ENCODE data around the gene BCOR. TPM values are rescaled to one million over a fixed set of nuclear protein-coding genes. Genes with fewer than 3 reads are reported as not detected.

Gene BCOR
- total RNA-seq, 6 experiments from 2014 or later = 15.0 to 20.3 (median 18.3) TPM

DNA sequence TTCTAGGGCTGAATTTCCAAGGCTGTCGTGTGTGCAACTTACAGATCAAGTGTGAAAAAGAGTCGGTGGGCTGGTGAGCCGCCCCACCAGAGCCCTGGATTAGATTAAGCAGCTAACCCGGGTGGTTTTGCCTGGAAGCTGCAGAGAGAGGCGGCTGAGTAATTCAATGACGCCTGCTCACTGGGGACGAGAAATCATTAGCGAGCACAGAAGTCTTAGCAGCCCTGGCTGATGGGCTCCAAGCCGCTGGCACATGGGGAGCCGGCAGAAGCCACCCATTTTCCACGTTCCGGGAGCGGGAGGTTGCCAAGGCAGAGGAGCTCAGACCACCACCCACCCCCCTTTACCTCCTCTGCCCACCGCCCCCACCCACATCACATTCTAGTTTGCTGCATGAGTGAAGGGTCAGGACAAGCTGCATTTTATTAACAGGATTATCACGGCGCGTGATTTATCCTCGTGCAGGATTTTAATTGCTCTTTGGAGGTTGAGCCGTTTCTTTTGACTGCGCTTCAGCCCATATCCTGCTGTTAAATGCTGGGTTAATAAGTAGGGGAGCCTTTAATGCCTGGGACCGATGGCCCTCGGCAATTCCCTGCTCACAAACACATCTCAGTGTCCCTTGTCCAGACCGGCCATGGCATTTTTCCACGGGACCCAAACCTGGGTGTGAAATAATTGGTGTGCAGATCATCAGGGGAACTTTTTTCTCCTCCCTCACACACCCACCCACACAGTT lies 19.1 kb downstream of the BCOR start:
- no peaks in the 10 kb centered on the region for H3K36me3 Mint-ChIP-seq (ENCODE audit: low read depth)
- TF ChIP-seq, protein P1, sequence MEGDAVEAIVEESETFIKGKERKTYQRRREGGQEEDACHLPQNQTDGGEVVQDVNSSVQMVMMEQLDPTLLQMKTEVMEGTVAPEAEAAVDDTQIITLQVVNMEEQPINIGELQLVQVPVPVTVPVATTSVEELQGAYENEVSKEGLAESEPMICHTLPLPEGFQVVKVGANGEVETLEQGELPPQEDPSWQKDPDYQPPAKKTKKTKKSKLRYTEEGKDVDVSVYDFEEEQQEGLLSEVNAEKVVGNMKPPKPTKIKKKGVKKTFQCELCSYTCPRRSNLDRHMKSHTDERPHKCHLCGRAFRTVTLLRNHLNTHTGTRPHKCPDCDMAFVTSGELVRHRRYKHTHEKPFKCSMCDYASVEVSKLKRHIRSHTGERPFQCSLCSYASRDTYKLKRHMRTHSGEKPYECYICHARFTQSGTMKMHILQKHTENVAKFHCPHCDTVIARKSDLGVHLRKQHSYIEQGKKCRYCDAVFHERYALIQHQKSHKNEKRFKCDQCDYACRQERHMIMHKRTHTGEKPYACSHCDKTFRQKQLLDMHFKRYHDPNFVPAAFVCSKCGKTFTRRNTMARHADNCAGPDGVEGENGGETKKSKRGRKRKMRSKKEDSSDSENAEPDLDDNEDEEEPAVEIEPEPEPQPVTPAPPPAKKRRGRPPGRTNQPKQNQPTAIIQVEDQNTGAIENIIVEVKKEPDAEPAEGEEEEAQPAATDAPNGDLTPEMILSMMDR (IDR thresholded peaks at IDR 0.05) = no peak
- DNase-seq = no peak
- H3K4me3 Mint-ChIP-seq = no peak overlapping the region
- H3K27me3 Mint-ChIP-seq (ENCODE audit: insufficient read depth) = no peaks in the 10 kb centered on the region; the same call in 1 of the 2 replicates
- no peaks in the 10 kb centered on the region for H3K9me3 Mint-ChIP-seq
- no peak overlapping the region for H3K27ac Mint-ChIP-seq
- no peaks in the 10 kb centered on the region for H3K4me1 Mint-ChIP-seq (ENCODE audit: low read depth)

DNA sequence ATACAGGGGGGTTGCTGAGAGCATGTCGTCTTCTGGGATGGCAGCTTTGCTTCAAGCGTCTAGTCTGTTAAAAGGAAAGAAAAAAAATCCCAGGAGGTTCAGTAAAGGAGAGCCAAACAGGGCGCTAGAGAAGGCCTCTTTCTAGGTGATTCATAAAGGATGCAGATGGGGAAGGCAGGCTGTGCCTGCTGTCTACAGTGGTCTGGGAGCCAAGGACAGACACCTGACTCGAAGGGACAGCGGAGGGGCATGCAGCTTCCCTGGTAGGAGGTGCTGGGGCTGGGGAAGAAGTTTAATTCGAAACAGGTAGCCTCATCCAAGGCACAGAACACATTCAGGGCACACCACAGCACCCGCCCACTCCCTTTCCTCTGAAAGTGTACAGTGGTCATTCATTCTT lies 19.9 kb downstream of the BCOR start:
- TF ChIP-seq, protein P1 (IDR thresholded peaks at IDR 0.05) = no peak
- no peak for DNase-seq
- no peaks in the 10 kb centered on the region for H3K9me3 Mint-ChIP-seq
- H3K36me3 Mint-ChIP-seq (ENCODE audit: low read depth) = no peaks in the 10 kb centered on the region; the same call in 1 of the 2 replicates
- no peaks in the 10 kb centered on the region for H3K4me1 Mint-ChIP-seq (ENCODE audit: low read depth)
- no peak overlapping the region for H3K27ac Mint-ChIP-seq
- H3K4me3 Mint-ChIP-seq = no peak overlapping the region
- no peaks in the 10 kb centered on the region; the same call in 1 of the 2 replicates for H3K27me3 Mint-ChIP-seq (ENCODE audit: insufficient read depth)

DNA sequence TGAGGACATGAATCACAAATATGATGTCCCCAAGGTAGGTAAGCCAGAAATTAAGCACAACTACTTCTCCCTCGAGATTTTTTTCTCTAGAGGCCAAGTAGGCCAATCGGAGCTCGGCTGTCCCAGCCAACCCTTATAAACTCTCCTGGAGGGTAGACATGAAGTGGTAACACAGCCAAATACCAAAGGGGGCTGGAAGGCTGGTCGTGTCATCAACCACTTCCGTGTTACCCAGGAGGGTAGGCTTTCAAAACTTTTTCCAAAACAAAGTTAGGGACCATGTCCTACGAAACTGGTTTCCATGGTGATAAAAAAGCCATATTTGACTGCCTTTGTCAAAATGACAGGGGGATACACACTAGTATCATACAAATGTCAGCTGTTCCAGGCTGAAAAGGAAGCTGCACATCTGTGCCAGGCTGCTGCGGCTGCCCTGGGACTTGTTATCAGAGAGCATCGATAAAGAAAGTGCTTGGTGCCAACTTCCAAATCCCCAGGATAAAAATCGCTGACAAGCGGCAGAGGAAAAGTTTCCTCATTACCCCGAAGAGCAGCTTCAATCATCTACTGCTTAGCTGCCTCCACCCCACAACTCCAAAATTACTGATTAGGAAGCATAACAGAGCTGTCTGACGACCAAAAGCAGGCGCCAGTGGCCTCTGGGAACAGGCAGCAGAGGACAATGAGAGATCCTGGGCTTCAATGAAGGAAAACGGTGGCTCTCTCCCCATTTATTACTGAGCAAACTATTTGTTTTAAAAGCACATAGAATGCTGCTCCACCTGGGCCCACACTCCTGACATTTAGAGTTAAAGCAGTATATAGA lies 20.8 kb downstream of the BCOR start:
- no peak overlapping the region for H3K4me3 Mint-ChIP-seq
- H3K9me3 Mint-ChIP-seq = no peaks in the 10 kb centered on the region
- TF ChIP-seq, protein P1 (IDR thresholded peaks at IDR 0.05) = no peak
- H3K4me1 Mint-ChIP-seq (ENCODE audit: low read depth) = no peaks in the 10 kb centered on the region
- H3K27me3 Mint-ChIP-seq (ENCODE audit: insufficient read depth) = no peaks in the 10 kb centered on the region; the same call in 1 of the 2 replicates
- DNase-seq = no peak
- no peaks in the 10 kb centered on the region; the same call in 1 of the 2 replicates for H3K36me3 Mint-ChIP-seq (ENCODE audit: low read depth)
- no peak overlapping the region for H3K27ac Mint-ChIP-seq

DNA sequence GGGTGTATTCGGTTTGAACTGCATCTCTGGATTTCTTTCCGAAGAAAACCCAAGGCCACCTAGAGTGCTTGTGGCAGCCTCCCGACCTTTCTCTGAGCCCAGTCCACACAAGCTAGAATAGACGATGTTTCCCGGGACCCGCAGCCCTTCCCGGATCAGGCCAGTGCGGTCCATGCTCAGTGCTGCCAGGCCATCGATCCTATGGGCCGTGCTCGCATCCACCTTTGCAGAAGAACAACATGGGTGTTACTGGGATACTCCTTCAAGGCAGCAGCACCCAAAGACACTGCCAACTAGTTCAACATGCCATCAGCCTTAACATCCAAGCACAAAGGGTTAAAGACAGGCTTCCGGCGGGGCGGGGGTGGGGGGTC lies 22.8 kb downstream of the BCOR start:
- no peaks in the 10 kb centered on the region; the same call in 1 of the 2 replicates for H3K27me3 Mint-ChIP-seq (ENCODE audit: insufficient read depth)
- no peak overlapping the region for H3K4me3 Mint-ChIP-seq
- no peaks in the 10 kb centered on the region for H3K4me1 Mint-ChIP-seq (ENCODE audit: low read depth)
- H3K9me3 Mint-ChIP-seq = no peaks in the 10 kb centered on the region
- H3K27ac Mint-ChIP-seq = no peak overlapping the region
- no peak for DNase-seq
- peaks cover 2% of the 10 kb centered on the region; the same call in 1 of the 2 replicates for H3K36me3 Mint-ChIP-seq (ENCODE audit: low read depth)
- TF ChIP-seq, protein P1 (IDR thresholded peaks at IDR 0.05) = no peak

DNA sequence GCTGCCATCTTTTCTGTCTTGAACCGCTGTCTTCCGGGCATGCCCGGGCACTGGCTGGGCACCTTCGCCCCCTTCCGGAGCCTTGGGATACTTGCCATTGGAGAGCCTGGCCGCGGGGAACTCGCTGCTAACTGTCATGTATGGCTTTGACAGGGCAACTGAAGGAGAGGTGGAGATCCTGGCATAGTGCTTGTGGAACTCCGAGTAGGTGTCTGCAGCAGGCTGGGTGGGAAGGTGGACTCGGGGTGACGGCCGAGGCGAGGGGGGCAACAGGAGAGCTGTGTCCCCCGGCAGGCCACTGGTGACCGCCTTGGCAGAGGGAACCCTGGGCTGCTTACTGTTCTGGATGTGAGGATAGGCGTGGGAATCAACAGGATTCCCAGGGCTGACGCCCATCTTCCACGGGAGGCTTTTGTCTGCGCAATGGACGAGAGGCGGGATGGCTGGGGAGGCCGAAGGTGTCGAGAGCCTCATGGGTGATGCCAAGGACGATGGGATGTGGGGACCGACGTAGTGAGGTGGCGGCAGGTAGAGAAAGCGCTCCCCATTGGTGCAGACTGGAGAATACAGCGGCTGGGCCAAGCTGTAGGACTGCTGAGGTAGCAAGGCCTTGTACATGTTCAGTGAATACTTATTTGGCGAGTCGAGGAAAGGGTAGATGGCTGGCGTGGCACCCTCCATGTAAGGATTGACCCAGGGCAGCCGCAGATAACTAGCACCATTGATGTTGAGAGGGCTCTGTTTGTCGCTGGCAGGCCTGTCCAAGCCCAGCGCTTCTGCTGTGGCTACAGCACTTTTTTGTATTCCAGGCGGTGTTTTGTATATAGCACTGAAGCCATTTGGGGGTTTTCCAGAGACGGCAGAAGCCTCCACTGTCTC lies 23.4 kb downstream of the BCOR start:
- Mint-ChIP-seq H3K4me3 (no peak overlapping the region), H3K9me3 (no peaks in the 10 kb centered on the region), H3K27me3 (ENCODE audit: insufficient read depth) (no peaks in the 10 kb centered on the region; the same call in 1 of the 2 replicates), H3K4me1 (ENCODE audit: low read depth) (no peaks in the 10 kb centered on the region), H3K27ac (no peak overlapping the region), H3K36me3 (ENCODE audit: low read depth) (peaks cover 3% of the 10 kb centered on the region; the same call in 1 of the 2 replicates)
- no peak for DNase-seq
- TF ChIP-seq, protein P1 (IDR thresholded peaks at IDR 0.05) = no peak

Data from HFFc6 (cell line).